Measurements from ENCODE around the gene KIAA1671. TPM values are rescaled to one million over a fixed set of nuclear protein-coding genes. Genes with fewer than 3 reads are reported as not detected.

The KIAA1671 gene
- total RNA-seq, 2 experiments from 2014 or later = 12.3 to 14.0 TPM

DNA sequence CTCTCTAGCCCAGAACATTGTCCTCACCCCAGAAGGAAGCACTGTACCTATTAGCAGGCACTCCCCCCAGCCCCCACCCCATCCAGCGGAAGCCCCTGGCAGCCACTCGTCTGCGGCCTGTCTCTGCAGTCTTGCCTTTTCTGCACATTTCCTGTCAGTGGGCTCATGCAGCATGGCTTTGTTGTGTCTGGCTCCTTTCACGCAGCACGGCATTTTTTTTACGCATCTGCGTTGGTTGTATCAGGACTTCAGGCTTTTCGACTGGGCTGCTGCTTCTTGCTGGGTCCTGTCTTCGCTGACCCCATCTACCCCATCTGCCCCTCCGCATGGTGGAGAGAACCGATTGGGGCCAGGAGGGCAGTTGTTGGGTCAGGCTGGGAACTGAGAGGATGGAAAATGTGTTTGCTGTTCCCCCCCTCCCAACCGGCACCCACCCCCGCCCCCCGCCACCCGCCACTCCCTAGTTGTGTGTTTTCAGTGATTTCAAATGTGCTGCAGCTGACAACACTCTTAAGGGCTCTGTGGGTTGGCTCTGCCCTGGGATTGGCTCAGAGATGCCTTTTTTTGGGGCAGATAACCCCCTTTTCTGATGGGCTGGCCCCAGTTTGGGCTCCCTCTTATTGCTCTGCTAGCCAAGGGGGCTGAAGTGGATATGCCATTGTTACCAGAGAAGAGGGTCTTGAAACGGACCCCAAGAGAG, 110.0 kb downstream of the KIAA1671 start:
- POLR2A ChIA-PET = interaction anchor here (0.7 kb wide), 1 partner anchor 344 kb away, joined by 3 read pairs; no protein-coding TSS in a partner anchor
- Mint-ChIP-seq H3K27ac (peak overlapping the region; percentile 83), H3K4me1 (peaks cover 77% of the 10 kb centered on the region), H3K27me3 (no peaks in the 10 kb centered on the region), H3K4me3 (peak overlapping the region; percentile 56), H3K36me3 (ENCODE audit: low read depth) (no peaks in the 10 kb centered on the region), H3K9me3 (ENCODE audit: low read depth) (no peaks in the 10 kb centered on the region)
- DNase-seq = peak; percentile 73
- CTCF ChIA-PET = interaction anchor here (1.0 kb wide), 2 partner anchors 19 kb away, joined by 3 to 7 read pairs; no protein-coding TSS in a partner anchor
- intact Hi-C loops (cut with DNase I, micrococcal nuclease) = loop anchor here in 1 of 2 experiments (2.0 kb wide), 1 partner anchor 14 kb away; no protein-coding TSS in a partner anchor
- peak; percentile 45 for ATAC-seq

- no peak for DNase-seq
- intact Hi-C loops (cut with DNase I, micrococcal nuclease) = loop anchor here in 1 of 2 experiments (5.0 kb wide), 3 partner anchors 258 to 1607 kb away; partner anchors contain the start of gene SGSM1
- H3K4me1 Mint-ChIP-seq = peaks cover 87% of the 10 kb centered on the region
- H3K27ac Mint-ChIP-seq = peak overlapping the region; percentile 47
- no peaks in the 10 kb centered on the region for H3K9me3 Mint-ChIP-seq (ENCODE audit: low read depth)
- ChIA-PET CTCF (interaction anchor here (0.9 to 1.0 kb wide), 2 partner anchors 12 to 15 kb away, joined by 3 read pairs; no protein-coding TSS in a partner anchor), POLR2A (no interaction called here)
- no peak overlapping the region for H3K4me3 Mint-ChIP-seq
- H3K36me3 Mint-ChIP-seq (ENCODE audit: low read depth) = no peaks in the 10 kb centered on the region
- no peak for ATAC-seq
- no peaks in the 10 kb centered on the region for H3K27me3 Mint-ChIP-seq
Measured at GRCh38 chr22:25064894-25065560, 112.5 kb downstream of the KIAA1671 start.

- Mint-ChIP-seq H3K4me1 (peaks cover 87% of the 10 kb centered on the region), H3K27ac (peak overlapping the region; percentile 93), H3K9me3 (ENCODE audit: low read depth) (no peaks in the 10 kb centered on the region), H3K36me3 (ENCODE audit: low read depth) (no peaks in the 10 kb centered on the region), H3K4me3 (peak overlapping the region; percentile 78), H3K27me3 (no peaks in the 10 kb centered on the region)
- intact Hi-C loops (cut with DNase I, micrococcal nuclease) = loop anchor here in 1 of 2 experiments (5.0 kb wide), 3 partner anchors 260 to 1605 kb away; partner anchors contain the start of gene SGSM1
- ATAC-seq (no peak), DNase-seq (no peak)
- ChIA-PET POLR2A (no interaction called here), CTCF (interaction anchor here (0.6 kb wide), 1 partner anchor 105 kb away, joined by 3 read pairs; no protein-coding TSS in a partner anchor)
Measured at GRCh38 chr22:25066861-25067435, 114.4 kb downstream of the KIAA1671 start.

DNA sequence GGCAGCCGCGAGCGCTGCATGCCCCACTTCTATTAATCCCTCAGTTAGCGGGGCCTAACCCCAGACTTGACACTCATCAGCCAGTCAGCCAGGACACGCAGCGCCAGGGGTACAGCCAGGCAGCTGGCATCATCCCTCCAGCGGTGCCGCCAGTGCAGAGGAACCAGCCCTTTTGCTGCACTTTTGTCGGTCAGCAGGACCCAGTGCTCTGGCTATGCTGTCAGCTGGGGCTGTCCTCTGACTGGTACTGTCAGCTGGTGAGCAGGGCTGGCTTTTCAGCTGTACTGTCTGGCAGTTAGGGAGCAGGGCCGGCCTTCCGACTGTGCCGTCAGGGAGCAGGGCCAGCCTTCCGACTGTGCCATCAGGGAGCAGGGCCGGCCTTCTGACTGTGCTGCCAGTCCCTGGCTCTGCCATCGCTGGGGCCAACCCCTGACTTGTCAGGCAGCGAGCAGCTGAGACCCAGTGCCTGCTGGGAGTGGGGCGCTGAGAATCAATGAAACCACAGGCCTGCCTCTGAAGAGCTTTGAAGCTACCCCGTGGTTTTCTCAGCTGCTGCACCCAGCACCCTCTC, 115.4 kb downstream of the KIAA1671 start:
- H3K9me3 Mint-ChIP-seq (ENCODE audit: low read depth) = no peaks in the 10 kb centered on the region
- no peaks in the 10 kb centered on the region for H3K27me3 Mint-ChIP-seq
- peak overlapping the region; percentile 93 for H3K27ac Mint-ChIP-seq
- intact Hi-C loops (cut with DNase I, micrococcal nuclease) = loop anchor here (1.0 to 5.0 kb wide), 4 partner anchors 8 to 1604 kb away; partner anchors contain the start of gene SGSM1 (in 1 of the 2)
- H3K4me1 Mint-ChIP-seq = peaks cover 88% of the 10 kb centered on the region
- ATAC-seq (peak; percentile 74), DNase-seq (peak; percentile 90)
- H3K4me3 Mint-ChIP-seq = peak overlapping the region; percentile 78
- POLR2A ChIA-PET = interaction anchor here (1.2 to 1.5 kb wide), 2 partner anchors 8 to 18 kb away, joined by 4 to 10 read pairs; no protein-coding TSS in a partner anchor
- peaks cover 2% of the 10 kb centered on the region for H3K36me3 Mint-ChIP-seq (ENCODE audit: low read depth)
- CTCF ChIA-PET = interaction anchor here (0.6 to 5.9 kb wide), 8 partner anchors 9 to 130 kb away, joined by 3 to 46 read pairs (median 4); no protein-coding TSS in a partner anchor

GRCh38 chr22:25068707-25069106, 116.2 kb downstream of the KIAA1671 start:
- DNase-seq (peak; percentile 80), ATAC-seq (peak; percentile 43)
- Mint-ChIP-seq H3K9me3 (ENCODE audit: low read depth) (no peaks in the 10 kb centered on the region), H3K4me3 (peak overlapping the region; percentile 78), H3K27ac (peak overlapping the region; percentile 93), H3K36me3 (ENCODE audit: low read depth) (peaks cover 4% of the 10 kb centered on the region), H3K27me3 (no peaks in the 10 kb centered on the region), H3K4me1 (peaks cover 87% of the 10 kb centered on the region)
- intact Hi-C loops (cut with DNase I, micrococcal nuclease) = loop anchor here (1.0 to 5.0 kb wide), 5 partner anchors 7 to 1604 kb away; partner anchors contain the start of gene SGSM1 (in 1 of the 2)
- ChIA-PET POLR2A (interaction anchor here (1.2 to 1.5 kb wide), 2 partner anchors 8 to 17 kb away, joined by 4 to 10 read pairs; no protein-coding TSS in a partner anchor), CTCF (interaction anchor here (0.6 to 5.9 kb wide), 8 partner anchors 8 to 131 kb away, joined by 3 to 46 read pairs (median 4); no protein-coding TSS in a partner anchor)

- intact Hi-C loops (cut with DNase I, micrococcal nuclease) = loop anchor here in 1 of 2 experiments (1.0 to 5.0 kb wide), 4 partner anchors 8 to 1603 kb away; partner anchors contain the start of gene SGSM1
- CTCF ChIA-PET = interaction anchor here (0.9 to 5.9 kb wide), 5 partner anchors 9 to 266 kb away, joined by 3 to 46 read pairs (median 3); no protein-coding TSS in a partner anchor
Measured at GRCh38 chr22:25069426-25069757, 116.9 kb downstream of the KIAA1671 start.

GRCh38 chr22:25069758-25070481, 117.4 kb downstream of the KIAA1671 start:
- H3K9me3 Mint-ChIP-seq (ENCODE audit: low read depth) = no peaks in the 10 kb centered on the region
- CTCF ChIA-PET = interaction anchor here (0.6 to 5.9 kb wide), 4 partner anchors 9 to 267 kb away, joined by 3 to 46 read pairs (median 4); no protein-coding TSS in a partner anchor
- H3K27ac Mint-ChIP-seq = peak overlapping the region; percentile 93
- no peaks in the 10 kb centered on the region for H3K27me3 Mint-ChIP-seq
- H3K4me1 Mint-ChIP-seq = peaks cover 89% of the 10 kb centered on the region
- H3K4me3 Mint-ChIP-seq = peak overlapping the region; percentile 78
- intact Hi-C loops (cut with DNase I, micrococcal nuclease) = loop anchor here (1.0 to 10.0 kb wide), 11 partner anchors 9 to 1602 kb away; partner anchors contain the start of genes ASPHD2 (in 1 of the 2), GRK3 (in 1 of the 2) and SGSM1 (in 1 of the 2)
- peak; percentile 64 for DNase-seq
- POLR2A ChIA-PET = no interaction called here
- peaks cover 4% of the 10 kb centered on the region for H3K36me3 Mint-ChIP-seq (ENCODE audit: low read depth)
- peak; percentile 6 for ATAC-seq

More at GRCh38 chr22:25069426-25069757, 116.9 kb downstream of the KIAA1671 start:
- Mint-ChIP-seq H3K27ac (peak overlapping the region; percentile 93), H3K4me1 (peaks cover 89% of the 10 kb centered on the region), H3K27me3 (no peaks in the 10 kb centered on the region), H3K4me3 (peak overlapping the region; percentile 78), H3K9me3 (ENCODE audit: low read depth) (no peaks in the 10 kb centered on the region), H3K36me3 (ENCODE audit: low read depth) (peaks cover 4% of the 10 kb centered on the region)
- no peak for DNase-seq
- POLR2A ChIA-PET = no interaction called here
- ATAC-seq = no peak

DNA sequence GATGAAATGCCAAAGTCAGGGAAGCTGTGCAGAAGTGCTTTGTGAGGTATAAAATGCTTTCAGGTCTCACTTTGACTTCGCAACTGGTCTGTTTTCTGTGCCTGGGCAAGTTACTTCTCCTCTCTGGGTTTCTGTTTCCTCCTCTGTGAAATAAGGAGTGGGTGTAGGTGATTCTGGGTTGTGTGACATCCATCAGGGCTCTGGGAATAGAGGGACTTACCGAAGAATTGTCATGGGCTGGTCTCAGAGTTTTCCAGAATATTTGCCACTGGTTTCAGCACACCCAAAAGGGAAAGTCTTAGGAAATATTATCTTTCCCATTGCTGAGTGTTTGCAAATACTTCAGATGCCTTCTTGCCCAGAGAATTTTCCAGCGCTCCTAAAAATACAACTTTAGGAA, 118.4 kb downstream of the KIAA1671 start:
- Mint-ChIP-seq H3K4me3 (peak overlapping the region; percentile 78), H3K9me3 (ENCODE audit: low read depth) (no peaks in the 10 kb centered on the region), H3K27me3 (no peaks in the 10 kb centered on the region), H3K4me1 (peaks cover 94% of the 10 kb centered on the region), H3K27ac (peak overlapping the region; percentile 93), H3K36me3 (ENCODE audit: low read depth) (peaks cover 4% of the 10 kb centered on the region)
- peak; percentile 41 for DNase-seq
- ChIA-PET POLR2A (no interaction called here), CTCF (interaction anchor here (1.2 to 5.9 kb wide), 3 partner anchors 10 to 133 kb away, joined by 4 to 46 read pairs (median 6); no protein-coding TSS in a partner anchor)
- ATAC-seq = peak; percentile 10
- intact Hi-C loops (cut with DNase I, micrococcal nuclease) = loop anchor here (1.0 to 10.0 kb wide), 8 partner anchors 15 to 1354 kb away; partner anchors contain the start of genes ASPHD2 (in 1 of the 2) and GRK3 (in 1 of the 2)

DNA sequence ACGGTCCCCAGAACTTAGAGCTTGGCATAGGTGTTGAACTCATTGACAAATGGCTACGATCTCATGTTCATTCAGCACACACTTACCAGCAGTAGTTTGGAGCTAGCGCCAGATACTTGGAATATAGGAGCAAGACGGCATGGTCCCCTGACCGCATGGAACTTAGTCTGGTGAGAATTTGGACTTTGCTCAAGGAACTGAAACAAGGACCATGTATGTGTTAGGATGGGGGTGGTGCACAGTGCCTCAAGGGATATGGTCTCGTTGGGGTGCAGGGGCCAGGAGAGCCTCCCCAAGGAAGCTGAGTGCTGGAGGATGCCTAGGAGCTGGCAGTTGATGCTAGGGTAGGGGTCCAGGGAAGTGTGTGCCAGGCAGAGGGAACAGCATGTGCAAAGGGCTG, 119.2 kb downstream of the KIAA1671 start:
- Mint-ChIP-seq H3K27me3 (no peaks in the 10 kb centered on the region), H3K27ac (peak overlapping the region; percentile 93), H3K4me3 (peak overlapping the region; percentile 78), H3K4me1 (peaks cover 95% of the 10 kb centered on the region), H3K36me3 (ENCODE audit: low read depth) (peaks cover 4% of the 10 kb centered on the region), H3K9me3 (ENCODE audit: low read depth) (no peaks in the 10 kb centered on the region)
- DNase-seq (no peak), ATAC-seq (no peak)
- intact Hi-C loops (cut with DNase I, micrococcal nuclease) = loop anchor here (1.0 to 10.0 kb wide), 8 partner anchors 15 to 1353 kb away; partner anchors contain the start of genes ASPHD2 (in 1 of the 2) and GRK3 (in 1 of the 2)
- ChIA-PET POLR2A (no interaction called here), CTCF (interaction anchor here (0.9 to 5.9 kb wide), 3 partner anchors 16 to 134 kb away, joined by 4 to 46 read pairs (median 5); no protein-coding TSS in a partner anchor)

Measured in activated CD4-positive, alpha-beta T cell treated with anti-CD3 and anti-CD28 coated beads for 36 hours (primary cell).